CD14-positive monocyte (primary cell): ENCODE measurements around the gene LAMB4. TPM values are rescaled to one million over a fixed set of nuclear protein-coding genes. Genes with fewer than 3 reads are reported as not detected.

ENCODE experiments used
- DNase-seq, 3 donors: peaks; one replicate each; pipeline ENCODE4 v3.0.0-alpha.2; 2011 to 2022
- H2AFZ ChIP-seq: 2 replicates; pipeline ENCODE4 v1.6.0; 2012; ENCODE audit warnings: mild to moderate bottlenecking, low read depth, low read length, inconsistent platforms; ENCODE audit not compliant: insufficient read depth, poor library complexity, severe bottlenecking
- H3K27ac ChIP-seq, 2 donors: 1 replicate in 1 of 2; 2 replicates in 1 of 2; pipeline ENCODE4 v1.5.1; 2012 to 2013; ENCODE audit warnings: low read length in 2 of 2, control low read depth in 1 of 2, inconsistent platforms in 1 of 2, low read depth in 1 of 2, mild to moderate bottlenecking in 1 of 2
- H3K27me3 ChIP-seq, 2 donors: one replicate each; pipeline versions ENCODE4 v1.6.0 to v1.6.1; 2011 to 2013; ENCODE audit warnings: low read length in 2 of 2; ENCODE audit not compliant: control insufficient read depth in 2 of 2, insufficient read depth in 2 of 2
- H3K36me3 ChIP-seq, 2 donors: replicated peaks in 1 of 2; 1 replicate in 1 of 2; 2 replicates in 1 of 2; pipeline versions ENCODE4 v1.5.1 to v1.6.1; 2012 to 2013; ENCODE audit warnings: low read length in 2 of 2, control low read depth in 1 of 2, inconsistent platforms in 1 of 2, mild to moderate bottlenecking in 1 of 2; ENCODE audit not compliant: insufficient read depth in 2 of 2, control insufficient read depth in 1 of 2
- H3K4me1 ChIP-seq, 2 donors: 1 replicate in 1 of 2; 2 replicates in 1 of 2; pipeline versions ENCODE4 v1.5.1 to v1.6.1; 2012 to 2013; ENCODE audit warnings: low read length in 2 of 2, control low read depth in 1 of 2, inconsistent platforms in 1 of 2, mild to moderate bottlenecking in 1 of 2, moderate library complexity in 1 of 2; ENCODE audit not compliant: insufficient read depth in 2 of 2, control insufficient read depth in 1 of 2
- H3K4me2 ChIP-seq: replicated peaks from 2 replicates; pipeline ENCODE3; 2012; ENCODE audit warnings: low read length, moderate library complexity, mild to moderate bottlenecking; ENCODE audit not compliant: poor library complexity, severe bottlenecking; ENCODE audit errors: extremely low read depth
- H3K4me3 ChIP-seq, 3 experiments: fragments of 200-600 bp in 1 of 3; sonication (generic) in 1 of 3; replicated peaks in 1 of 3; 1 replicate in 2 of 3; 2 replicates in 1 of 3; pipeline ENCODE4 v1.5.1; 2011 to 2013; ENCODE audit warnings: low read length in 3 of 3, mild to moderate bottlenecking in 3 of 3, control low read depth in 2 of 3, low read depth in 2 of 3, inconsistent platforms in 1 of 3, moderate library complexity in 1 of 3
- H3K79me2 ChIP-seq: 2 replicates; pipeline ENCODE4 v1.6.0; 2012; ENCODE audit warnings: mild to moderate bottlenecking, control low read depth, inconsistent platforms, low read length, moderate library complexity; ENCODE audit not compliant: insufficient read depth
- H3K9ac ChIP-seq: 2 replicates; pipeline ENCODE4 v1.6.0; 2017; ENCODE audit warnings: low read length, mild to moderate bottlenecking; ENCODE audit not compliant: insufficient read depth, poor library complexity, severe bottlenecking
- H3K9me3 ChIP-seq, 2 donors: replicated peaks in 1 of 2; 1 replicate in 1 of 2; 2 replicates in 1 of 2; pipeline versions ENCODE4 v1.5.1 to v1.6.1; 2012 to 2013; ENCODE audit warnings: low read length in 2 of 2, control low read depth in 1 of 2; ENCODE audit not compliant: control insufficient read depth in 1 of 2, insufficient read depth in 1 of 2
- H4K20me1 ChIP-seq: 2 replicates; pipeline ENCODE4 v1.6.0; 2012; ENCODE audit warnings: mild to moderate bottlenecking, low read length, control low read depth, moderate library complexity; ENCODE audit not compliant: insufficient read depth
- H3K27ac Mint-ChIP-seq, 7 donors: one replicate each; pipeline ENCODE4 v1.8.0; 2020; ENCODE audit warnings: mild to moderate bottlenecking in 7 of 7, mixed read lengths in 7 of 7, moderate library complexity in 6 of 7, inconsistent platforms in 2 of 7
- H3K27me3 Mint-ChIP-seq, 3 donors: one replicate each; pipeline ENCODE4 v1.8.0; 2021 to 2022; ENCODE audit warnings: low read depth in 3 of 3, mild to moderate bottlenecking in 3 of 3, mixed read lengths in 3 of 3, moderate library complexity in 3 of 3, inconsistent platforms in 1 of 3
- H3K36me3 Mint-ChIP-seq, 2 donors: one replicate each; pipeline ENCODE4 v1.8.0; 2020; ENCODE audit warnings: mixed read lengths in 2 of 2, inconsistent platforms in 1 of 2, mild to moderate bottlenecking in 1 of 2
- H3K4me1 Mint-ChIP-seq: one replicate; pipeline ENCODE4 v1.8.0; 2020; ENCODE audit warnings: mild to moderate bottlenecking, mixed read lengths
- H3K4me3 Mint-ChIP-seq, 2 donors: one replicate each; pipeline ENCODE4 v1.8.0; 2020; ENCODE audit warnings: mild to moderate bottlenecking in 2 of 2, mixed read lengths in 2 of 2, moderate library complexity in 1 of 2
- H3K9me3 Mint-ChIP-seq, 7 donors: one replicate each; pipeline ENCODE4 v1.8.0; 2020 to 2022; ENCODE audit warnings: mixed read lengths in 7 of 7, mild to moderate bottlenecking in 6 of 7, moderate library complexity in 6 of 7, inconsistent platforms in 2 of 7
- WGBS: methylation state at CpG from one replicate; pipeline ENCODE4 v1.1.5; 2013; ENCODE audit warnings: missing lambda C conversion rate; ENCODE audit not compliant: insufficient coverage; 5-methylcytosine and 5-hydroxymethylcytosine counted together
- intact Hi-C, 2 donors: fragments of 100-400 bp; cut with micrococcal nuclease; formaldehyde crosslinking; loops; one replicate each; pipeline versions ENCODE4 v1.15.0 to v1.15.1; 2023
- polyA plus RNA-seq, 3 donors: library from polyadenylated mRNA; depleted of rRNA in 1 of 3; unstranded in 2 of 3; stranded (reverse) in 1 of 3; fragments of 300-500 nt in 2 of 3; fragments of >200 nt in 1 of 3; fragmentation: Illumina TruSeq in 2 of 3; gene quantifications; 1 replicate in 2 of 3; 2 replicates in 1 of 3; pipeline ENCODE4 v1.2.3, GENCODE V29; 2012 to 2021
- TF ChIP-seq, protein P1 (sequence below): fragments of 200-600 bp; IDR thresholded peaks from one replicate; pipeline ENCODE4 v1.8.0; 2022; ENCODE audit warnings: antibody characterized with exemption, mild to moderate bottlenecking

Gene LAMB4
- polyA plus RNA-seq, 3 donors: not detected

- WGBS: no CpG with 5 or more reads among the region's 3 CpGs
- H3K4me1 ChIP-seq: no peaks in the 10 kb centered on the region
- no peaks in the 10 kb centered on the region for H3K4me1 Mint-ChIP-seq
- no peak overlapping the region for H3K27ac Mint-ChIP-seq
- no peak overlapping the region for H3K4me3 Mint-ChIP-seq
- intact Hi-C loops: no loop called here
- no peak overlapping the region for H3K27ac ChIP-seq
- H3K79me2 ChIP-seq: no peaks in the 10 kb centered on the region
- DNase-seq: no peak
- H3K27me3 Mint-ChIP-seq: no peaks in the 10 kb centered on the region
- H3K9ac ChIP-seq: no peak overlapping the region
- no peaks in the 10 kb centered on the region for H4K20me1 ChIP-seq
- no peaks in the 10 kb centered on the region for H3K27me3 ChIP-seq
- H3K36me3 ChIP-seq: no peaks in the 10 kb centered on the region
- TF ChIP-seq, protein P1, sequence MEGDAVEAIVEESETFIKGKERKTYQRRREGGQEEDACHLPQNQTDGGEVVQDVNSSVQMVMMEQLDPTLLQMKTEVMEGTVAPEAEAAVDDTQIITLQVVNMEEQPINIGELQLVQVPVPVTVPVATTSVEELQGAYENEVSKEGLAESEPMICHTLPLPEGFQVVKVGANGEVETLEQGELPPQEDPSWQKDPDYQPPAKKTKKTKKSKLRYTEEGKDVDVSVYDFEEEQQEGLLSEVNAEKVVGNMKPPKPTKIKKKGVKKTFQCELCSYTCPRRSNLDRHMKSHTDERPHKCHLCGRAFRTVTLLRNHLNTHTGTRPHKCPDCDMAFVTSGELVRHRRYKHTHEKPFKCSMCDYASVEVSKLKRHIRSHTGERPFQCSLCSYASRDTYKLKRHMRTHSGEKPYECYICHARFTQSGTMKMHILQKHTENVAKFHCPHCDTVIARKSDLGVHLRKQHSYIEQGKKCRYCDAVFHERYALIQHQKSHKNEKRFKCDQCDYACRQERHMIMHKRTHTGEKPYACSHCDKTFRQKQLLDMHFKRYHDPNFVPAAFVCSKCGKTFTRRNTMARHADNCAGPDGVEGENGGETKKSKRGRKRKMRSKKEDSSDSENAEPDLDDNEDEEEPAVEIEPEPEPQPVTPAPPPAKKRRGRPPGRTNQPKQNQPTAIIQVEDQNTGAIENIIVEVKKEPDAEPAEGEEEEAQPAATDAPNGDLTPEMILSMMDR: no peak
- no peak overlapping the region for H2AFZ ChIP-seq
- H3K36me3 Mint-ChIP-seq: no peaks in the 10 kb centered on the region
- no peaks in the 10 kb centered on the region for H3K9me3 ChIP-seq
- peaks cover 0 to 3% (median 0%) of the 10 kb centered on the region in 7 donors for H3K9me3 Mint-ChIP-seq
- H3K4me3 ChIP-seq: no peak overlapping the region
- H3K4me2 ChIP-seq: no peak overlapping the region
Observed at GRCh38 chr7:108120196-108120595, 10.0 kb downstream of the LAMB4 start.

GRCh38 chr7:108118959-108119358 is 11.2 kb downstream of the LAMB4 start:
- no peaks in the 10 kb centered on the region for H3K4me1 ChIP-seq
- DNase-seq: no peak
- no CpG with 5 or more reads among the region's 2 CpGs for WGBS
- no peaks in the 10 kb centered on the region for H3K27me3 ChIP-seq
- Mint-ChIP-seq H3K27ac (no peak overlapping the region), H3K27me3 (no peaks in the 10 kb centered on the region), H3K4me1 (no peaks in the 10 kb centered on the region), H3K4me3 (no peak overlapping the region), H3K9me3 (peaks cover 0 to 3% (median 0%) of the 10 kb centered on the region in 7 donors), H3K36me3 (no peaks in the 10 kb centered on the region)
- no peak overlapping the region for H3K4me3 ChIP-seq
- H3K27ac ChIP-seq: no peak overlapping the region
- TF ChIP-seq, protein P1: no peak
- H3K4me2 ChIP-seq: no peak overlapping the region
- H3K79me2 ChIP-seq: no peaks in the 10 kb centered on the region
- H2AFZ ChIP-seq: no peak overlapping the region
- no peak overlapping the region for H3K9ac ChIP-seq
- H4K20me1 ChIP-seq: no peaks in the 10 kb centered on the region
- no peaks in the 10 kb centered on the region for H3K9me3 ChIP-seq
- intact Hi-C loops: no loop called here
- H3K36me3 ChIP-seq: no peaks in the 10 kb centered on the region
